Mammary epithelial cell (primary cell): ENCODE measurements around the gene KIF26A.

Experiments
- CTCF ChIP-seq, 2 donors: IDR thresholded peaks in 1 of 2; conservative IDR thresholded peaks in 1 of 2; 2 replicates each; pipeline ENCODE4 v1.5.1; 2011 to 2012; ENCODE audit warnings: inconsistent platforms in 2 of 2, low read length in 2 of 2, mild to moderate bottlenecking in 2 of 2, control low read depth in 1 of 2, low read depth in 1 of 2; ENCODE audit not compliant: insufficient read depth in 1 of 2; ENCODE audit errors: extremely low read depth in 1 of 2
- EZH2 ChIP-seq: IDR thresholded peaks from 2 replicates; pipeline ENCODE4 v1.6.1; 2012; ENCODE audit warnings: low read length, inconsistent platforms, borderline replicate concordance

GRCh38 chr14:104100171-104101085, 38.0 kb upstream of the KIF26A start:
- no peak for TF ChIP-seq CTCF (conservative IDR thresholded peaks at IDR 0.05 in 1 of 2, IDR thresholded peaks at IDR 0.05 in 1 of 2; ENCODE audit: extremely low read depth in 1 of 2, insufficient read depth in 1 of 2, low read depth in 1 of 2, low read length in 2 of 2)
- no peak for TF ChIP-seq EZH2
